H1 (cell line): ENCODE measurements around the gene KCNQ1. TPM values are rescaled to one million over a fixed set of nuclear protein-coding genes. Genes with fewer than 3 reads are reported as not detected.
A peak's percentile ranks its signal among the peaks of the same experiment; 100 is the strongest.

ENCODE experiments used
- polyA plus RNA-seq, 7 experiments: library from polyadenylated mRNA; depleted of rRNA in 3 of 7; stranded (reverse) in 5 of 7; unstranded in 2 of 7; fragments of >200 nt in 5 of 7; fragments of 200-250 nt in 2 of 7; gene quantifications; 1 replicate in 5 of 7; 2 replicates in 1 of 7; 4 replicates in 1 of 7; pipeline versions ENCODE4 v1.2.1 to v1.2.3, GENCODE V29; 2011 to 2013; ENCODE audit warnings: missing spikeins in 2 of 7, mixed read lengths in 2 of 7
- total RNA-seq: library from RNA; stranded (reverse); fragmentation: NEBNext Ultra II Directional; extraction: Animal tissue kit (Norgen Biotek cat#: 25700); gene quantifications from 2 replicates; pipeline ENCODE4 v1.2.1, GENCODE V29; 2021
- TF ChIP-seq, protein P1 (sequence below), 3 experiments: IDR thresholded peaks; 1 replicate in 2 of 3; 2 replicates in 1 of 3; pipeline versions ENCODE4 v1.5.1 to v1.6.1; 2011; ENCODE audit warnings: low read length in 3 of 3, mild to moderate bottlenecking in 3 of 3, inconsistent platforms in 2 of 3, low read depth in 1 of 3, moderate library complexity in 1 of 3; ENCODE audit not compliant: insufficient read depth in 1 of 3; ENCODE audit errors: control extremely low read depth in 1 of 3

KCNQ1 gene
- total and polyA plus RNA-seq, 2 of the 8 experiments (the other 6 are each of a cell fraction or from before 2014, with no cell fraction given): 1.9 to 2.0 TPM

DNA sequence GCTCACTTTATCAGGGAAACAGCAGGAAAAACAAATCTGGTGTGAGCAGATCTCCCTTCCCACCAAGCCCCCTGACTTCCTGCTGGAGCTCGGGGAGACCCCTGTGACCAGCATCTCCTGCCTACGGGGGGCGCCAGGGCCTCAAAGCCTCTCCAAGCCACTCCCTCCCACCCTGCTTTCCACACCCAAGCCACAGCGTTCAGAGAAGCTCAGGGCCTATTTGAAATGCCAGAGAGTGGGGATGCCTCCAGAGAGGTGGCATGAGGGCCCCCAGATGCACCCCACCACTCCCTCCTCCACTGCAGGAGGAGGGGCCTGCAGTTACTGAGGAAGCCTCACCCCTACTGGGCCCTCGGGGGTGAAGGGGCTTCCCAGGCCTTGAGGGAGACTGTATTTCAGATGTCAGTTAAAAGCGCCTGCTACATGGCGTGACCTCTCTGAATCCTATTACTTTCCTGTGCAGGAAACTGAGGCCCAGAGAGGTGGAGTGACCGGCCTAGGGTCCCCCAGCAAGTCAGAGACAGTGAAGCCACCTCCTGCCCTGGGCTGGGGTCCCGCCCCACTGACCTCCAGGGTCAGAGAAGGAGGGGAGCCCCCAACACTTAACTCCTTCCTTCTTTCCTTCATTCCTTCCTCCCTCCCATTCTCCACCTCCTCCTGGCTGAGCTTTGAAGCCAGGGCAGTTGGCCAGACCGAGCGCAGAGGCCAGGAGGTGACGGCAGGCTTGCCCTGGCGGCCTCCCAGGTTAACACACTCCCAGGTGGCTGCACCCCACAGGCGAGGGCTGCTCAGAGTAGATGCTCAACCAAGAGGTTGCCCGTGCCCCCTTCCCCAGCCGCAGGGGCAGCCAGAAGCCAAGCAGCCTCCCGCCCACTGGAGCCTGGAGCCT lies 446.8 kb downstream of the KCNQ1 start (continued):
- TF ChIP-seq, protein P1, sequence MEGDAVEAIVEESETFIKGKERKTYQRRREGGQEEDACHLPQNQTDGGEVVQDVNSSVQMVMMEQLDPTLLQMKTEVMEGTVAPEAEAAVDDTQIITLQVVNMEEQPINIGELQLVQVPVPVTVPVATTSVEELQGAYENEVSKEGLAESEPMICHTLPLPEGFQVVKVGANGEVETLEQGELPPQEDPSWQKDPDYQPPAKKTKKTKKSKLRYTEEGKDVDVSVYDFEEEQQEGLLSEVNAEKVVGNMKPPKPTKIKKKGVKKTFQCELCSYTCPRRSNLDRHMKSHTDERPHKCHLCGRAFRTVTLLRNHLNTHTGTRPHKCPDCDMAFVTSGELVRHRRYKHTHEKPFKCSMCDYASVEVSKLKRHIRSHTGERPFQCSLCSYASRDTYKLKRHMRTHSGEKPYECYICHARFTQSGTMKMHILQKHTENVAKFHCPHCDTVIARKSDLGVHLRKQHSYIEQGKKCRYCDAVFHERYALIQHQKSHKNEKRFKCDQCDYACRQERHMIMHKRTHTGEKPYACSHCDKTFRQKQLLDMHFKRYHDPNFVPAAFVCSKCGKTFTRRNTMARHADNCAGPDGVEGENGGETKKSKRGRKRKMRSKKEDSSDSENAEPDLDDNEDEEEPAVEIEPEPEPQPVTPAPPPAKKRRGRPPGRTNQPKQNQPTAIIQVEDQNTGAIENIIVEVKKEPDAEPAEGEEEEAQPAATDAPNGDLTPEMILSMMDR (IDR thresholded peaks at IDR 0.05; ENCODE audit: control extremely low read depth in 1 of 3, insufficient read depth in 1 of 3, low read depth in 1 of 3, low read length in 3 of 3): peak in 2 of 3 experiments; percentile 40 to 51; a peak in 2 of 4 replicates
